Measurements from ENCODE around the gene TMEM147.

Gene TMEM147

DNA sequence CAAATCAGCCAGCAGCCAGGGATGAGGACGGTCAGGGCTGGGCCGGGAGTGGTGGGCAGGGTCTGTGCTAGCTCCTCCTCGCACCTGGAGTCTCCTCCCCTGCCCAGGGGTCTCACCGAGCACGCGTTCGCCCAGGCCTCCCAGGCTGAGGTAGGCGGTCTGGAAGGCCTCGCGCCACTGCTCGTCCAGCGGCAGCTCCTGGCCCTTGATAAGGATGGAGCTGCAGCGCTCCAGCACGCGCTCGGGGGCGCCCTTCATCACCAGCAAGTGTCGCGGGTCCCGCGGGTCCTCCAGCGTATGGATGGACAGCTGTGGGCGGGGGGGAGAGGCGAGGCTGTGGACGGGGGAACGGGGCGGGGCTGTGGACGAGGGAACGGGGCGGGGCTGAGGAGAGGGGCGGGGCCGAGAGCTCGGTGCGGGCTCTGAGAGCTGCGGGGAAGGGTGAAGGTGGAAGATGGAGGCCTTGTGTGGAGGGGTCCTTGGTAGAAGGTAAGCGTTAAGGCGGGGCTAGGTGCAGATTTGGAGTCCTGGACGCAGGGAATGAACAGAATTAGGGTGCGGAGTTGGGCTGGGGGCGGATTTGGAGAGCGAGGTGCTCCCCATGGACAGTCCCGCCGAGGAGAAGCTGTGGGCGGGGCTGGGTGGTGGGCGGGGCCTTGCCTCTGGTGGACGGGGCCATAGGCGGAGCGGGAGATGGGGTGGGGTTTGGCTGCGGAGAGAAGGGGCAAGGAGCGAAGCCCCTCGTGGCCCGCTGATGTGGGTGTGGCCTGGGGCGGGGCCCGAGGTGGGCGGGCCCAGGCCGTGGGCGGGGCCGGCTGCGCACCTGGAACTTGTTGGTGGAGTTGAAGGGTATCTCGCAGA lies 12.3 kb downstream of the TMEM147 start:
- H3K4me3 ChIP-seq (ENCODE audit: low read depth, low read length): peak overlapping the region; percentile 45
- ChIA-PET CTCF (interaction anchor here (2.6 to 5.9 kb wide), 3 partner anchors 9 to 47 kb away, joined by 9 to 44 read pairs (median 9); no protein-coding TSS in a partner anchor), POLR2A (no interaction called here)
- TF ChIP-seq, protein P1, sequence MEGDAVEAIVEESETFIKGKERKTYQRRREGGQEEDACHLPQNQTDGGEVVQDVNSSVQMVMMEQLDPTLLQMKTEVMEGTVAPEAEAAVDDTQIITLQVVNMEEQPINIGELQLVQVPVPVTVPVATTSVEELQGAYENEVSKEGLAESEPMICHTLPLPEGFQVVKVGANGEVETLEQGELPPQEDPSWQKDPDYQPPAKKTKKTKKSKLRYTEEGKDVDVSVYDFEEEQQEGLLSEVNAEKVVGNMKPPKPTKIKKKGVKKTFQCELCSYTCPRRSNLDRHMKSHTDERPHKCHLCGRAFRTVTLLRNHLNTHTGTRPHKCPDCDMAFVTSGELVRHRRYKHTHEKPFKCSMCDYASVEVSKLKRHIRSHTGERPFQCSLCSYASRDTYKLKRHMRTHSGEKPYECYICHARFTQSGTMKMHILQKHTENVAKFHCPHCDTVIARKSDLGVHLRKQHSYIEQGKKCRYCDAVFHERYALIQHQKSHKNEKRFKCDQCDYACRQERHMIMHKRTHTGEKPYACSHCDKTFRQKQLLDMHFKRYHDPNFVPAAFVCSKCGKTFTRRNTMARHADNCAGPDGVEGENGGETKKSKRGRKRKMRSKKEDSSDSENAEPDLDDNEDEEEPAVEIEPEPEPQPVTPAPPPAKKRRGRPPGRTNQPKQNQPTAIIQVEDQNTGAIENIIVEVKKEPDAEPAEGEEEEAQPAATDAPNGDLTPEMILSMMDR (IDR thresholded peaks at IDR 0.05; ENCODE audit: insufficient read depth, low read length, missing control alignments): no peak
- no peak for DNase-seq (ENCODE audit: low read depth, low spot score)

DNA sequence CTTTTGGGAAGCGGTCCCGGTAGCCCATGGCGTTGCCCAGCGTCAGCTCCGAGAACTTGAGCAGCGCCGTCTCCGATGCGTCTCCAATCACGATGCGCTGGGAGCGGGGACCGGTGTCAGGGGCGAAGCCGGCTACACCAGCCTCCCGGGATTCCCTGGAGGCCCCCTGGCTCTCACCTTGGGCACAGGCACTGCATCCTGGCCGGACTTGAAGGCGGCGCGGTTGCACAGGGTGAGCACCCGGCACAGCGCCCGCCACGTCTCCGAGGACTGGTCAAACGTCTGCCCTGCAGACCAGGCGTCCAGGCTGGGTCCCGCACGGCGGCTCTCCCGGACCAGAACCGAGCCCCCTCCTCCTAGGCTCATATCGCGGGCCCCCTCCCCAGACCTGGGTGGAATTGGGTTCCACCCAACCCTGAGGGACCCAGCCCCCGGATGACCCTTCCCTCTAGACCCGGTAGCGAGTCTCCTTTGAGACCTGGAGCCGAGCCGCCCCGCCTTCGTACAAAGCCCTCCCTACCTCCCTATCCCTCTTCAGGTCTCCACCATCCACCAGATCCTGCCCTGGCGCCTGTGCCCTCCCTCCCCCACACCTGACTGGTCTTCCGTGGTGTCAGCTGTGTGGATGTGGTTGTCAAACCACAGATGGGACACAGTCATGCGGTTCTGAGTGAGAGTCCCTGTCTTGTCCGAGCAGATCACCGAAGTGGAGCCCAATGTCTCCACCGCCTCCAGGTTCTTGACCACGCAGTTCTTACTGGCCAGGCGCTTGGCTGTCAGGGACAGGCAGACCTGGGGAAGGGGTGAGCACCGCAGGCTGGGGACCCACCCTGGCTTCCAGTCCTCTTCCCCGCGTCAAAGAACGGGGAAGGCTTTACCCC lies 13.2 kb downstream of the TMEM147 start:
- POLR2A ChIA-PET: no interaction called here
- DNase-seq (ENCODE audit: low read depth, low spot score): no peak

DNA sequence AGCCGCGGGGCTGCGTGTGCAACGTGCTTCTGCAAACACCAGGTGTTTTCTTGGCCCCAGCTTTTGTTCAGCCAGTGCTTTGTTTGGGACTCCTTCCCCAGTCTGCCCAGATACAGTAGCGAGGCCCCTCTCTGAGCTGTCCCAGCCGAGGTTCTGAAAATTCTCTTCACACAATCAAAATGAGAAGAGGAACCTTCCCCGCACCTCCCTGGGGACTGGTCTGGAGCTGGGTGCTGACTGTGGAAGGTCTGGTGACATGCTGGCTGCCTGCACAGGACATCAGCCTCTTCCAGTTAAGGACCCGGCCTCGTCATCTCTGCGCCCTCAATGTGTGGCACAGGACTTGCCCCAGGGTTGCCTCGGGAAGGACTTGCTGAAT lies 13.8 kb downstream of the TMEM147 start:
- ChIA-PET POLR2A (no interaction called here), CTCF (interaction anchor here (0.8 to 5.9 kb wide), 2 partner anchors 11 to 22 kb away, joined by 3 to 44 read pairs; no protein-coding TSS in a partner anchor)
- TF ChIP-seq, protein P1 (IDR thresholded peaks at IDR 0.05; ENCODE audit: insufficient read depth, low read length, missing control alignments): no peak
- H3K4me3 ChIP-seq (ENCODE audit: low read depth, low read length): no peak overlapping the region
- DNase-seq (ENCODE audit: low read depth, low spot score): no peak

More for the DNA sequence above, 13.2 kb downstream of the TMEM147 start:
- no peak overlapping the region for H3K4me3 ChIP-seq (ENCODE audit: low read depth, low read length)
- TF ChIP-seq, protein P1 (IDR thresholded peaks at IDR 0.05; ENCODE audit: insufficient read depth, low read length, missing control alignments): no peak
- CTCF ChIA-PET: interaction anchor here (5.9 kb wide), 1 partner anchor 10 kb away, joined by 44 read pairs; no protein-coding TSS in a partner anchor

DNA sequence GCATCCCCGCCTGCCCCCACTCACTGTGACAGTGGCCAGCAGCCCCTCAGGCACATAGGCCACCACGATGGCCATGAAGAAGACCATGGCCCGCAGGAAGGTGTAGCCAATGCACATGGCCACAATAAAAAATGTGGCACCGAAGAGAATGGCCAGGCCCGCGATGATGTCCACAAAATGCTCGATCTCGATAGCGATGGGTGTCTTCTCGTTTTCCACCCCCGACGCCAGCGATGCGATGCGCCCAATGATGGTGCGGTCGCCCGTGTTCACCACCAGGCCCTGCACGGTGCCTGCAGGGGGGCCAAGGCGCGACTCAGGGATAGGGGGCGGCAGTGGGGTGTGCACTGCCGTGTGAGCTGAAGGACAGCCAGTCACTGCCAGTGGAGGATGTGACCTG lies 14.4 kb downstream of the TMEM147 start:
- POLR2A ChIA-PET: no interaction called here
- DNase-seq (ENCODE audit: low read depth, low spot score): no peak
- no peak overlapping the region for H3K4me3 ChIP-seq (ENCODE audit: low read depth, low read length)
- TF ChIP-seq, protein P1 (IDR thresholded peaks at IDR 0.05; ENCODE audit: insufficient read depth, low read length, missing control alignments): no peak
- CTCF ChIA-PET: interaction anchor here (0.8 to 5.9 kb wide), 2 partner anchors 11 to 21 kb away, joined by 3 to 44 read pairs; no protein-coding TSS in a partner anchor

DNA sequence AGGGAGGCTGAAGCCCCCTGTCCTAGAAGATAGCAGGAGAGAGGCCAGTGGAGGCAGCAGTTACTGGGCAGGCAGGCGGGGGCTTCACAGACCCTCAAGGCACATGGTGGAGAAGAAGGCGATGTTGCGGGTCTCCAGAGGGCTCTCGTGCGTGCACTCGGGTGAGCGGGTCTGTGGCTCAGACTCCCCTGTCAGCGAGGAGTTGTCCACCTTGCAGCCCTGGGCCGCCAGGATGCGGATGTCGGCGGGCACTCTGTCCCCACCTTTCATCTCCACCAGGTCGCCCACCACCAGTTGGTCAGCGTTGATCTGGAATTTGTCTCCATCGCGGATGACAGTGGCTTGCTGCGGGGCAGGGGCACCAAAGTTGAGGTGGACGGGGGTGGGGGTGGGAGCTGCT lies 14.8 kb downstream of the TMEM147 start:
- H3K4me3 ChIP-seq (ENCODE audit: low read depth, low read length): no peak overlapping the region
- ChIA-PET CTCF (interaction anchor here (5.9 kb wide), 1 partner anchor 12 kb away, joined by 44 read pairs; no protein-coding TSS in a partner anchor), POLR2A (interaction anchor here (0.5 kb wide), 1 partner anchor 1673 kb away, joined by 5 read pairs; no protein-coding TSS in a partner anchor)
- TF ChIP-seq, protein P1 (IDR thresholded peaks at IDR 0.05; ENCODE audit: insufficient read depth, low read length, missing control alignments): no peak
- no peak for DNase-seq (ENCODE audit: low read depth, low spot score)
